GM18508 (cell line): Measurements from ENCODE around the gene TOPORS.
"Not testable (repeated sequence)": the region's sequence is repeated elsewhere in the genome, so short reads cannot be mapped to it uniquely, and the experiment has no call there.

Experiments
- ATAC-seq: cut with Tn5 transposase; IDR thresholded peaks from one replicate; pipeline ENCODE4 v1.9.1; 2021; ENCODE audit warnings: moderate number of reproducible peaks; ENCODE audit not compliant: insufficient read depth, unreplicated experiment

TOPORS gene

GRCh38 chr9:32570262-32570661, 17.9 kb upstream of the TOPORS start:
- ATAC-seq, result no peak

GRCh38 chr9:32566770-32567169, 14.4 kb upstream of the TOPORS start:
- no peak for ATAC-seq

DNA sequence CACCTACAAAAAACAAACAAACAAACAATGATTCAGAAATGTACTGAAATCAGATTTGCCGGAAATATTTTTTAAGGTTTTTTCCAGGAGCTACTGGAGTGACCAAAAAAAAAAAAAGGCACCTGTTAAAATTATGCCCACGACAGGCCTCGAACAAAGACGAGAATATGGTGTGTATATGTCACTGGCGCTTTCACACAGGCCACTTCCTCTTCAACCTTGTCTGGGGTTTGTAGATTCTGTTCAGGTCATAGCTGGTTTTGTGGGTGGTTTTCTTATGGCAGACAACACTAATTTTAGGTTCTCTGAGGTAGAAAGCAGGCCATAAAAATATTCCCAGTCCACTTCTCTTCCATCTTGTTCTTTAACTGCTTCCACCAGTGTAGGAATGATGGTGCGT, 13.6 kb upstream of the TOPORS start:
- ATAC-seq, result no peak

DNA sequence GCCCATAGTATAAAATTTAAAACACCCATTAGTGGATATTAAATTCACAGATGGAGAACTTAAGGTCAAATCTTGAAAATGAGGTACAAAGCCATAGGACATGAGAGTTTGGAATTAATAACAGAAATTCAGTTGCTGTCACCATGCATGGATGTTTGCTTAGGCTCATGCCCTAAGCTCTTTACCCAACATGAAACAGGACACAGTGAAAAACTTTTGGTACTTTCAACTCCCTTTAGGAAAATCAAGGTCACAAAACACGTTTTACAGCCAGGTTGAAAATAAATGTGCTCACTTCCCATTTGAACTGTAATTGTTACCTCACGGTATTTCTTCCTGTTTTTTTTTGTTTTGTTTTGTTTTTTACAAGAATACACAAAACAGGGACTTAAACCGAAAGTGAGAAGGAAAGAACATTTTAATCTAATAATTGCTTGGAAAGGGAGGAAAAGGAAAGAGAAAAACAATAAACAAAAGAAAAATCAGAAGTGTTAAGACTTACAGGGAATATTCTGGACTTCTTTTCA, 6.1 kb upstream of the TOPORS start:
- ATAC-seq, result no peak

DNA sequence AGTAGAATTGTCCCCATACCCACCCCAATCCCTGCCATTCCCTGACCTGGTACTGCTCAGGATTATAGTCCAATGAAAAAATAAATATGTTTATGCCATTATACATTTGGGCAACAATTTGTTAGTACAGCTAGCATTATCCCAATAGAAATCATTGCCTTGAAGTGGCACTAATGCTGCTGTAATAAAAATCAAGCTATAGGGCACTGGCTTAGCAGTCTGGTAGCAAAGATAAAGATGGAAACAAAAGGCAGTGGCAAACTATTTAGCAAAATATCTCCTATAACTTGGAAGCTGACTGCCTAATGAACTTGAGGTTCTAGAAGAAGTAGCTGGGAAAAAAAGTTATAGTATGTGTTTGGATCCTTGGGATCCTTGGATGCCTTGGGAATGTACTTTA, 2.2 kb upstream of the TOPORS start:
- ATAC-seq, result no peak

DNA sequence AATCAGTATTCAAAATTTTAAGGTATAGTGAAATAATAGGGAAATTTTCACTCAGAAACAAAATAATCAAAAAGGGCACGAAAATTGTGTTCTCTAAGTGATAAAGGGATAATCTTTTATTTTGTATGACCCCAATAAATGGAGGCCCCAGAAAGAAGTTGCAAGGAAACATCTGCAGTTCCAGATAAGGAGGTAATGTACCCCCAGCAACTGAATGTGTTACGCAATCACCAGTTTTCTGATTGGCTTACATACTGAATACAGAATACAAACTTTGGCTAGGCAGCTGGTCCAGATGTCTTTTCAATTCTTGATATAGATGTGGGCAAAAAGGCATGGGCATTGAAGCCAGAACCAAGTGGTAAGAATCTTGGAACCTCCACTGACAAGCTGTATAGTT, 1.7 kb upstream of the TOPORS start:
- ATAC-seq, result no peak

GRCh38 chr9:32551276-32552051, 922 bp downstream of the TOPORS start:
- no peak for ATAC-seq

DNA sequence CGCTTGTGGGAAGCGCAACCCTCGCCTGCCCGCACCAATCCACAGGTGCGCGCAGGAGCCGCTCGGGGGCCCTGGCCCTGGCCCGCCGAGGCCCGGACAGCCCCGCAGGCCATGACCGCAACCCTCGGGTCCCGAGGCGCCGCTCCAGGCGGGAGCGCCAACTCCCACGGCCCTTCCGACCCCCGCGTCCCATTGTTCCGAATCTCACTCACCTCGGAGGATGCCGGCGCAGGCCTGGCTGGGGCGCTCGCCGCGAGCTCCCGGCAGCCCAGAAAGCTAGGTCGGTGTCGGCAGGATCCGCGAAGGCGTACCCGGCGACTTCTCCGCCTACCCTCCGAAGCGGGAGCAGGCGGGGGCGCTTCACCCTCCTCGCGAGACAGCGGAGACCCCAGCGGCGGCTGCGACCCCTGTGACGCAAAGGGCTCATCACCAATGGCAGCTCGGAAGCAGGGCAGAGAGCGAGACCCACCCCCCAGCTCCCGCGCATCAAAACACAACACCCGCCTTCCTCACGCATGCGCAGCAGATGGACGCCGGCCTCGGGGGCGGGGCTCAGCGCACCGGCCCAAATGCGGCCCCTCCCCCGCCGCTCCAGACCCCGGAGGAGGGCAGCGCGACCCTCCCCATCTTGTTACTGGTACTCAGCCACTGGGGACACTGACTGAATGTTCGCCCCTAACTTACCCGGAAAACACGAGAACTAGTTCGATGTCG, 1.7 kb downstream of the TOPORS start:
- peak; percentile 34 for ATAC-seq

DNA sequence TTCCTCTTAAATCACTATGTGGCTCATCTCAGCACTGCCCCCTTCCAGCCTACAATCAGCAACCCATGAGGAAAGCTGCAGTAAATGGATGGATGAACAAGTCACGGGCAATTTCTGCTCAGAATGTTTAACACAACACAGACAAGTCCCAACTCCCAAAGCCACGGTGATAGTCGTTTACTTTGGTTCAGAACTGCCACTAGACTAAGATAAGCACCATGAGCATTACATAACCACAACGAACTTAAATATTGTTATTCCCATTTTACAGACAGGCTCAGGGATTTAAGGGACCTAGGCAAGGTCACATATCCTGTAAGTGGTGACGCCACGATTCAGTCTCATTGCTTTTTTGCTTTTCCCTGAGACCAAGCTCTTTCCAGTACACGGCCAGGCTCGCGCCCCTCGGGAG, 2.2 kb downstream of the TOPORS start:
- ATAC-seq, result no peak

DNA sequence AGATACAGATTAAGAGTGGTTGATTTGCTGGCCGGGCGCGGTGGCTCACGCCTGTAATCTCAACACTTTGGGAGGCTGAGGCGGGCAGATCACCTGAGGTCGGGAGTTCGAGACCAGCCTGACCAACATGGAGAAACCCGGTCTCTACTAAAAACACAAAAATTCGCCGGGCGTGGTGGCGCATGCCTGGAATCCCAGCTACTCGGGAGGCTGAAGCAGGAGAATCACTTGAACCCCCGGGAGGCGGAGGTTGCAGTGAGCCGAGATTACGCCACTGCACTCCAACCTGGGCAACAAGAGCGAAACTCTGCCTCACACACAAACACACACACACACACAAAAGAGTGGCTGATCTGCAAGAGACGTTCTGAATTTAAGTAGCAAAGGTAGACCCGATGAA, 4.2 kb downstream of the TOPORS start:
- not testable (repeated sequence) for ATAC-seq

- ATAC-seq, result no peak
Measured at GRCh38 chr9:32545884-32546283, 6.5 kb downstream of the TOPORS start.

GRCh38 chr9:32543047-32543446, 9.3 kb downstream of the TOPORS start:
- no peak for ATAC-seq

- no peak for ATAC-seq
Measured at GRCh38 chr9:32533816-32534215, 18.6 kb downstream of the TOPORS start.

DNA sequence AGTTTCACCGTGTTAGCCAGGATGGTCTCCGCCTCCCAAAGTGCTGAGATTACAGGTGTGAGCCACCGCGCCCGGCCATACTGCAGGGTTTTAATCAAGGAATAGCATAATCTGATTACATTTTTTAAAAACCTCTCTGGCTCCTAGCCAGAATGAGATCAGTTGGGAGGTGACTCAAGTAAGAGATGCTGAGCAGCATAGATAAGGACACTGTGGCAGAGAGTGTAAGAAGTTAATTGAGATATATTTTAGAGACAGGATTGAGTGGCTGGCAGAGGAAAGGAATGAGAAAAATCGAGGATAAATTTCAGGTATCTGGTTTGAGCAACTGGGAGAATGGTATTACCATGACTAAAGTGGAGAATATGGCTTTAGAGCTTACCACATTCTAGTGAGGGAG, 19.1 kb downstream of the TOPORS start:
- no peak for ATAC-seq

GRCh38 chr9:32526707-32527048, 25.7 kb downstream of the TOPORS start:
- no peak for ATAC-seq

- peak; percentile 57 for ATAC-seq
Measured at GRCh38 chr9:32526041-32526706, 26.2 kb downstream of the TOPORS start, which contains the start of gene RIGI. Gene RIGI (minus strand): TSS chr9:32526196. CDS start chr9:32526166, 30 bp downstream.

GRCh38 chr9:32525709-32526030, 26.7 kb downstream of the TOPORS start:
- ATAC-seq, result peak; percentile 0

DNA sequence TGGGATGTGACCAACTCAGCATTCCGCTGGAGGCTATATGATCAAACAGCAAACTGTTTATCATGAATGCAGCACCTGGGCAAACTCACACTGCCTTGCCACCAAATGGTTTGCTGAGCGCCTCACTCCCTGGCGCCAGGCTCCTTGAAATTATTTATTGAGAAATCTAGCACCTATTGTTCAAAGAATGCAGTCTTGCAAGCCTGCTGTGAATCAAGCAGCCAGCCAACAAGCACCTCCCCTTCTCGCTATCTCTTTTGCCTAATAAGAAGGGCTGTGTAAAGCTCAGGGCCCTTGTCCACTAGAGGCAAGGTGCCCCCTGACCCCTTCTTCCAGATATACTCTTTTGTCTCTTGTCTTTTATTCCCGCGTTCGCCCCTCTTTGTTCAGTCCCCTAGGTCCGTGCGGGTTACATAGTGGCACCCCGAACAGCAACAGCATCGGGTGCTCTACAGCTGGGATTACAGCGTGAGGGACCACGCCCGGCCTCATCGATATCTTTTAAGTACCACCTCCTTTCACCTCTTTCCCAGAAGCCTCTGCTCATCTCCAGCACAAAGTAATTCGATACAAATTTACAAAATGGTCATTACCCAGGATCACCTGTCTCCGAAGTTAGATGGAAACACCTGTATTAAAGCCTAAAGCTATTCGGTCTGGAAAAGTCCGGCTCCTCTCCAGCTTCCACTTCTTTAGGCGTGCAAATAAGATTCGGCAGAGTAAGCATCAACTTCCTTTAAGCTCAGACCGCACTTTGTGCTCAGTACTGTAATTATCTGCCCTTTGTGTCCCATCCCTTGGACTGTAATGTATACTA, 27.3 kb downstream of the TOPORS start:
- ATAC-seq, result no peak

- not testable (repeated sequence) for ATAC-seq
Measured at GRCh38 chr9:32524558-32524891, 27.9 kb downstream of the TOPORS start.

DNA sequence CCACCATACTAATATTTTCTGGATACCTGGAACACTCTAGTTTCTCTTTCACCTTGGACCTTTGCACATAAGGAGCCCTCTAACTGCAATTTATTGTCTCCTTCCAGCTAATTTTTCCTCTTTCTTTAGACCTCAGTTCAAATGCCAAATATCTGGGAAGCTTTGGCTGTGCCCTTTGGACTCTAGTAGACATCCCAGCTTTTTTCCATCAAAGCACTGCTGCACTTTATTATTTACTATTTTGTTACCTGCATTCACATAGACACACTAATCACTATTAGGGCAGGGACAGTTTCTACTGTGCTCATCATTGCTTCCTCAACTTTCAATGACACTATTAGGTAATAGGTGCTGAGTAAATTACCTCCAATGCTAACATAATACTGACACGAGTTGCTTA, 28.5 kb downstream of the TOPORS start:
- ATAC-seq, result no peak

DNA sequence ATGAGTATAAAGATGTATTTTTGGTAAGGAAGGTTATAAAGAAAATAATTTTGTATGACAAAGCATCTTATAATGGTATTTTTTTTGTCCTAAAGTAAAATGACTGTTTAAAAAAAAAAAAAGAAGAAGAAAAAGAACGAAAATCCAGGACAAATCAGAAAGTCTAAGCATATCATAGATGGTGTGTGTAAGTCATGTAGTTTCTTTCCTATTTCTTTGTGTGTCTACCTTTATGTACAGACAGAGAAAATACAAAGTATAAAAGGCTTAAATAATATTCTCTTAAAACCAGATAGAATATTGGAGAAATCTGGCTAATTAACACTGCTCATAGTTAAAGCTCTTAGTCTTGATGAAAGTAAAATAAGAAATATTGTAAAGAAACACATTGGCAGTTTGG, 34.1 kb downstream of the TOPORS start:
- no peak for ATAC-seq
